ENCODE data around the gene TTYH3.
"Not testable (repeated sequence)": the region's sequence is repeated elsewhere in the genome, so short reads cannot be mapped to it uniquely, and the experiment has no call there.

- not testable (repeated sequence) for TF ChIP-seq CTCF (IDR thresholded peaks at IDR 0.05; ENCODE audit: poor library complexity); EZH2 (IDR thresholded peaks at IDR 0.05; ENCODE audit: borderline replicate concordance)
These were observed 47.6 kb downstream of the TTYH3 start for GRCh38 chr7:2679135-2680127.

All from hepatocyte (in vitro differentiated cells).